Ovary (tissue), 9 donors: ENCODE results near the gene ELOVL3. TPM values are rescaled to one million over a fixed set of nuclear protein-coding genes. Genes with fewer than 3 reads are reported as not detected.
"Not testable (repeated sequence)": the region's sequence is repeated elsewhere in the genome, so short reads cannot be mapped to it uniquely, and the experiment has no call there.

Source experiments
- DNase-seq, 5 donors: peaks; one replicate each; pipeline ENCODE4 v3.0.0-alpha.2; 2019 to 2020
- H3K27ac ChIP-seq, 2 donors: fragments of 200-600 bp; one replicate each; pipeline versions ENCODE4 v1.5.1 to v1.8.0; 2019 to 2022
- H3K27me3 ChIP-seq: fragments of 200-600 bp; one replicate; pipeline ENCODE4 v1.8.0; 2022
- H3K36me3 ChIP-seq: fragments of 200-600 bp; sonication (generic); one replicate; pipeline ENCODE4 v1.5.1; 2019
- H3K4me1 ChIP-seq: one replicate; pipeline ENCODE4 v1.8.1; 2013; ENCODE audit warnings: mild to moderate bottlenecking, moderate library complexity; ENCODE audit not compliant: insufficient read depth
- H3K4me3 ChIP-seq: fragments of 200-600 bp; sonication (generic); one replicate; pipeline ENCODE4 v1.5.1; 2017
- H3K9me3 ChIP-seq, 2 donors: fragments of 200-600 bp in 1 of 2; sonication (generic) in 1 of 2; one replicate each; pipeline versions ENCODE4 v1.5.1 to v1.8.1; 2013 to 2019; ENCODE audit warnings: mild to moderate bottlenecking in 1 of 2, moderate library complexity in 1 of 2
- EP300 ChIP-seq: sonication (generic); formaldehyde crosslinking; IDR thresholded peaks from one replicate; pipeline ENCODE4 v1.6.1; 2017; ENCODE audit warnings: antibody characterized with exemption
- POLR2A ChIP-seq: fragments of 450-650 bp; IDR thresholded peaks from one replicate; pipeline ENCODE4 v1.6.1; 2017; ENCODE audit warnings: antibody characterized with exemption, mild to moderate bottlenecking, moderate library complexity
- WGBS, 3 donors: extraction: QIAGEN DNeasy Blood & Tissue Kit in 1 of 3; methylation state at CpG; one replicate each; pipeline versions ENCODE4 v1.1.5 to v1.1.7; 2013 to 2017; 5-methylcytosine and 5-hydroxymethylcytosine counted together
- intact Hi-C, 4 donors: fragments of 100-400 bp; cut with DNase I; formaldehyde crosslinking; loops; one replicate each; pipeline versions ENCODE4 v1.11.0 to v1.15.1; 2022 to 2023
- polyA plus RNA-seq, 2 donors: library from polyadenylated mRNA; stranded (reverse); fragments of 200-250 nt in 1 of 2; fragments of 350-450 nt in 1 of 2; fragmentation: Illumina TruSeq in 1 of 2; extraction: RNeasy Lipid Tissue Mini Kit (QIAGEN cat#74804) in 1 of 2; gene quantifications; one replicate each; pipeline ENCODE4 v1.2.3, GENCODE V29; 2013 to 2014
- total RNA-seq, 7 donors: library from RNA; depleted of rRNA in 2 of 7; stranded (reverse); fragments of >200 nt in 2 of 7; fragmentation: NEBNext Ultra II Directional in 3 of 7; extraction: Animal tissue kit (Norgen Biotek cat#: 25700) in 3 of 7; gene quantifications; one replicate each; pipeline versions ENCODE4 v1.1.0 to v1.2.4, GENCODE V29; 2016 to 2023
- TF ChIP-seq, protein P1 (sequence below), 3 donors: fragments of 450-650 bp in 2 of 3; fragments of 200-600 bp in 1 of 3; IDR thresholded peaks; one replicate each; pipeline versions ENCODE4 v1.5.1 to v1.8.0; 2016 to 2022; ENCODE audit warnings: antibody characterized with exemption in 3 of 3, mild to moderate bottlenecking in 1 of 3
- donor health status: DM: no; HTN: no; CAD: no; lungs with moderate emphysema.
- donor health status: DM: no; HTN: no; CAD: no.
- donor health status: Bipolar disorder and iron deficiency.
- donor health status: DM: yes; HTN: yes; CAD: no.
- donor health status: DM: no; HTN: no; CAD: no.
- donor health status: DM: yes; HTN: yes; CAD: no.

Gene ELOVL3
- total and polyA plus RNA-seq, 9 donors: 0.08 to 1.0 TPM; not detected in 7

DNA sequence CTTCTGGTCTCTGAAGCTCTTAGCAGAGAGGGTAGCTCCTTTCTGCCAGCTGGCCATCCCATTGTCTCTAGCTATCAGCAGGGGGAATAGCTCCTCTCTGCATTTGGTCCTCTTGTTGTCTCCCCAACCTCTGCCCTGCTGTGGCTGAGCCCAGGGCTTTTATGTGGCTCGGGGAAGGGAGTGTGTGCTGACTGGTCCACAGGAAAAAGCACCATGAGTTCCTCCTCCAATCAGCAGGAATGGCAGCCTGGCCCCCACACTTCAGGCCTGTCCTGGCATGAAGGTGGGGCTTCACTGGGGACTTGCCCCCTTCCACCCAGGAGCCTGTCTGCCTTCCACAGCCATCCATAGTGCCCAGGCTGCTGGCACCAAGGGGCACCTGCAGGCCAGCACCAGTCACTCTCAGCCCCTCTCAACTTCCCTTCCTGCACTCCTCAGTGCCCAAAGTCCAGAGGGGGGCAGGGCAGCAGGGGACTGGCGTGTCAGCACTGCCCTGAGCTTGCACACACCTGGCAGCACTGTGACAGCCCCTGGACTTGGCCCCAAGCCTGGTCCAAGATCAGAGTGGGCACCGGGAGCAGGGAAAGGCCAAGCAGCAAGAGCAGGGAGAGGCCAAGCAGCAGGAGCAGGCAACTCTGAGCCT lies 37.7 kb upstream of the ELOVL3 start:
- Histone ChIP-seq H3K27me3 (no peaks in the 10 kb centered on the region), H3K9me3 (no peaks in the 10 kb centered on the region), H3K4me1 (no peaks in the 10 kb centered on the region), H3K4me3 (no peak overlapping the region), H3K27ac (no peak overlapping the region), H3K36me3 (no peaks in the 10 kb centered on the region)
- intact Hi-C loops: no loop called here
- WGBS, 3 donors: 56 to 82% (median 68%) methylated on average over 3 of the region's 3 CpGs
- TF ChIP-seq, protein P1, sequence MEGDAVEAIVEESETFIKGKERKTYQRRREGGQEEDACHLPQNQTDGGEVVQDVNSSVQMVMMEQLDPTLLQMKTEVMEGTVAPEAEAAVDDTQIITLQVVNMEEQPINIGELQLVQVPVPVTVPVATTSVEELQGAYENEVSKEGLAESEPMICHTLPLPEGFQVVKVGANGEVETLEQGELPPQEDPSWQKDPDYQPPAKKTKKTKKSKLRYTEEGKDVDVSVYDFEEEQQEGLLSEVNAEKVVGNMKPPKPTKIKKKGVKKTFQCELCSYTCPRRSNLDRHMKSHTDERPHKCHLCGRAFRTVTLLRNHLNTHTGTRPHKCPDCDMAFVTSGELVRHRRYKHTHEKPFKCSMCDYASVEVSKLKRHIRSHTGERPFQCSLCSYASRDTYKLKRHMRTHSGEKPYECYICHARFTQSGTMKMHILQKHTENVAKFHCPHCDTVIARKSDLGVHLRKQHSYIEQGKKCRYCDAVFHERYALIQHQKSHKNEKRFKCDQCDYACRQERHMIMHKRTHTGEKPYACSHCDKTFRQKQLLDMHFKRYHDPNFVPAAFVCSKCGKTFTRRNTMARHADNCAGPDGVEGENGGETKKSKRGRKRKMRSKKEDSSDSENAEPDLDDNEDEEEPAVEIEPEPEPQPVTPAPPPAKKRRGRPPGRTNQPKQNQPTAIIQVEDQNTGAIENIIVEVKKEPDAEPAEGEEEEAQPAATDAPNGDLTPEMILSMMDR (IDR thresholded peaks at IDR 0.05): no peak
- no peak for TF ChIP-seq EP300
- no peak for TF ChIP-seq POLR2A
- no peak for DNase-seq

DNA sequence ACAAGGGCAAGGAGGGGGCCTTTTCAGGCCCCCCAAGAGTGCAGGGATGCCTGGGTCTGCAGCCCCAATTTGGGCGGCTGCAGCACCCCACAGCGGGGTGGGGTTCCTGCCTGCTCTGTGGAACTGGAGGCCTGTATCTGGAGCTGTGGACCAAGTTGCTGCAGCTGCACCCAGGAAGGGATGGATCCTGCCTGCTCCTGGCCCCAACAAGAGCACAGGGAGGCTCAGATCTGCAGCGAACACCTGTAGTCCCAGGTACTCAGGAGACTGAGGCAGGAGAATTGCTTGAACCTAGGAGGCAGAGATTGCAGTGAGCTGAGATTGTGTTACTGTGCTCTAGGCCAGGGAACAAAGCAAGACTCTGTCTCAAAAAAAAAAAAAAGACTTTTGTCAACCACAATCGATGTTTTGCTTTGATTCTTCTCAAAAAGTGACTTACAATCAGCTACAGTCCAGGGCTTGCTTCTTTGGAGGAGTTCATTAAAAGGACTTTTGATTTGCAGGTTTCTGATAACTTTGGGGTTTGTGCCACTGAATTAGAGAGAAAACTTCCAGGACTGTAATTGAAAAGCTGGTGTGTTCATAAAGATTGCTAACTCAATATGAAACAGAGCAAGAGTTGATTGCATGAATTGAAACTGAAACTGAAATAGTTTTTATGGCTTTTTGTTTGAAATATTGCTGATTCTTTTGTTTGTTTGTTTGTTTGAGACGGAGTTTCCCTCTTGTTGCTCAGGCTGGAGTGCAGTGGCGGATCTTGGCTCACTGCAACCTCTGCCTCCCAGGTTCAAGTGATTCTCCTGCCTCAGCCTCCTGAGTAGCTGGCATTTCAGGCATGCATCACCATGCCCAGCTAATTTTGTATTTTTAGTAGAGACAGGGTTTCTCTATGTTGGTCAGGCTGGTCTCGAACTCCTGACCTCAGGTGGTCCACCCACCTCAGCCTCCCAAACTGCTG lies 36.9 kb upstream of the ELOVL3 start:
- 71 to 75% (median 72%) methylated on average over 5 to 7 of the region's 7 CpGs for WGBS, 3 donors
- intact Hi-C loops, DNase-seq, H3K27ac ChIP-seq, H3K4me1 ChIP-seq, H3K9me3 ChIP-seq, H3K36me3 ChIP-seq, H3K27me3 ChIP-seq, H3K4me3 ChIP-seq: not testable (repeated sequence)

DNA sequence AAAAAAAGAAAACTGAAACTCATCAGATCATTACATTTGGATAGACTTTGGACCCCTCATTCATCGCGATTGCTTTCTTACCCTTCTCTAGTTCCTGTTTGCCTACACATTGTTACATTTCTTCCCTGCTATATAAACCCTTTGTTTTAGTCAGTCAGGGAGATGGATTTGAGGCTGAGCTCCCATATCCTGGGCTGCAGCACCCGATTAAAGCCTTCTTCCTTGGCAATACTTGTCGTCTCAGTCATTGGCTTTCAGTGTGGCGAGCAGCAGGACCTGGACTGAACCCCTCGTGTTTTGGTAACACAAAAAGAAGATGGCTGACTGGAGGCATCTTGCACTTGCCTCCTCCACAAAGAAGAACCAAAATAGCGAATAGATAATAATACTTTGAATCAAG lies 34.1 kb upstream of the ELOVL3 start:
- H3K36me3 ChIP-seq: no peaks in the 10 kb centered on the region
- TF ChIP-seq POLR2A: no peak
- TF ChIP-seq EP300: no peak
- TF ChIP-seq, protein P1 (IDR thresholded peaks at IDR 0.05): no peak
- no peaks in the 10 kb centered on the region for H3K9me3 ChIP-seq
- intact Hi-C loops: no loop called here
- no peaks in the 10 kb centered on the region for H3K27me3 ChIP-seq
- DNase-seq: no peak
- H3K4me3 ChIP-seq: no peak overlapping the region
- H3K4me1 ChIP-seq: no peaks in the 10 kb centered on the region
- WGBS, 3 donors: 78 to 81% (median 79%) methylated on average over 7 of the region's 7 CpGs
- no peak overlapping the region for H3K27ac ChIP-seq

- H3K4me3 ChIP-seq: no peak overlapping the region
- H3K4me1 ChIP-seq: no peaks in the 10 kb centered on the region
- H3K9me3 ChIP-seq: no peaks in the 10 kb centered on the region
- no peaks in the 10 kb centered on the region for H3K27me3 ChIP-seq
- TF ChIP-seq POLR2A: no peak
- TF ChIP-seq, protein P1 (IDR thresholded peaks at IDR 0.05): no peak
- no peak for TF ChIP-seq EP300
- 75 to 76% (median 76%) methylated on average over 6 of the region's 6 CpGs for WGBS, 3 donors
- no peak for DNase-seq
- no peak overlapping the region for H3K27ac ChIP-seq
- H3K36me3 ChIP-seq: no peaks in the 10 kb centered on the region
- intact Hi-C loops: no loop called here
Measured at GRCh38 chr10:102195296-102195870, 30.7 kb upstream of the ELOVL3 start.
